Left kidney (tissue), 2 donors: Measurements from ENCODE around the gene CLDN7. TPM values are rescaled to one million over a fixed set of nuclear protein-coding genes. Genes with fewer than 3 reads are reported as not detected.

Experiments used
- DNase-seq: peaks from one replicate; pipeline ENCODE4 v3.0.0-alpha.2; 2013
- polyA plus RNA-seq: library from polyadenylated mRNA; unstranded; fragments of 120-200 nt; gene quantifications from one replicate; pipeline ENCODE4 v1.2.1, GENCODE V29; 2013; ENCODE audit not compliant: insufficient read length

The CLDN7 gene
- polyA plus RNA-seq, 1 donor: 36.6 TPM

DNA sequence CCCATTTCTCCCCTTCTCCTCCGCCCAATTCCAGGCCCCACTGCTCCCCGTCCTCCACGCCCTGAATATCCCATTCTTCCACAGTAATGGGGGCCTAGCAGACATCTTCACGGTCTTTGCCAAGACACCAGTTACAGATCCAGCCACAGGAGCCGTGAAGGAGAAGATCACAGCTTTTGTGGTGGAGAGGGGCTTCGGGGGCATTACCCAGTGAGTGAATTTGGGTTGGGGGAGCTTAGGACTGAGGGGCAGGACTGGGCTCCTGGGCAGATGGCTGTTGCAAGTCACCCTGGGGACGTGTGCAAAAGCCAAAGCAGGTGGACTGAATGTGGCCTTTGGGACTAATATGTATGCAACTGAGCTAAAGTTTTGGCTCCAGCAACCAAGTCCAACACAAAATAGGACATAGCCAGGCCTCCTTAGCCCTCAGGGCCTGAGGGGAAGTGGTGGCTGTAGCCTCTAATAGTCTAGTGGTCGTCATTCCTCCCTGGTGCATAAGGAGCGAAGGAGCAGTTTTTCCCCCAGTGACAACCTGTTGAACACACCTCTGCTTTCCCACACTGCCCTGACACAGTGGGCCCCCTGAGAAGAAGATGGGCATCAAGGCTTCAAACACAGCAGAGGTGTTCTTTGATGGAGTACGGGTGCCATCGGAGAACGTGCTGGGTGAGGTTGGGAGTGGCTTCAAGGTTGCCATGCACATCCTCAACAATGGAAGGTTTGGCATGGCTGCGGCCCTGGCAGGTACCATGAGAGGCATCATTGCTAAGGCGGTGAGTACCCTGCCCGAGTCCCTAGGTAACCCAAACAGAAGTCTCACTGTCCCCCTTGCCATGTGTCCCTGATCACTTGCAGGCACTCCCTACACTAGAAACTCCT is 39.9 kb downstream of the CLDN7 start:
- DNase-seq: no peak

DNA sequence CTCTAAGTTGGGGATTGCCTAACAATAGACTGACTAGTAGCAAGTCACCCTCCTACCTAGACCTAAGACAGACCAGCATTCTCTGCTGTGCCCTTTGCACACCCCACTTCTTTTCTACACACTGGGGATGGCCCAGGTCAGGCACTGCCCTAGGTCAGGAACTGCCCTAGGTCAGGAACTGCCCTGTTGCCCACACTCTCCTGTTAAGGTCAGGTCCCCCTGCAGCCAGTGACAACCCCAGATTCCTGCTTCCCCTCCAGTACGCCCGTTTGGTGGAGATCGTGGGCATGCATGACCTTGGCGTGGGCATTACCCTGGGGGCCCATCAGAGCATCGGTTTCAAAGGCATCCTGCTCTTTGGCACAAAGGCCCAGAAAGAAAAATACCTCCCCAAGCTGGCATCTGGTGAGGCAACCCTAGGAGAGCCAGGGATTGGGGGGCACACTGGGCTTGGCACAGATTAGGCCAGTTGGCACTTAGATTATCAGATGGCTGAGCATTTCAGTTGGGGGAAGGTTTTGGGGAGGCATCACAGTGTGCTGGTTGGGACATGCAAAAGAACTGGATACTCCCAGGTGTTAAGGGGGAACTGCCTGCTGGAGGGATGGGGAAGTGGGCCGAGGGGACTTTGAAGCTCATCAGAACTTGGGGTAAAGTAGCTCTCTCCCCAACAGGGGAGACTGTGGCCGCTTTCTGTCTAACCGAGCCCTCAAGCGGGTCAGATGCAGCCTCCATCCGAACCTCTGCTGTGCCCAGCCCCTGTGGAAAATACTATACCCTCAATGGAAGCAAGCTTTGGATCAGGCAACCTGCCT is 40.8 kb downstream of the CLDN7 start:
- DNase-seq: no peak

- DNase-seq: no peak
Observed at GRCh38 chr17:7220593-7221277, 41.5 kb downstream of the CLDN7 start.

GRCh38 chr17:7219812-7220592 is 42.3 kb downstream of the CLDN7 start, which contains the start of the genes ACADVL and DLG4:
TSS of gene ACADVL (plus strand) at chr17:7219938. CDS start at chr17:7219985, 47 bp downstream.
TSS of gene DLG4 (minus strand) at chr17:7219836.
- peak; percentile 83 for DNase-seq

DNA sequence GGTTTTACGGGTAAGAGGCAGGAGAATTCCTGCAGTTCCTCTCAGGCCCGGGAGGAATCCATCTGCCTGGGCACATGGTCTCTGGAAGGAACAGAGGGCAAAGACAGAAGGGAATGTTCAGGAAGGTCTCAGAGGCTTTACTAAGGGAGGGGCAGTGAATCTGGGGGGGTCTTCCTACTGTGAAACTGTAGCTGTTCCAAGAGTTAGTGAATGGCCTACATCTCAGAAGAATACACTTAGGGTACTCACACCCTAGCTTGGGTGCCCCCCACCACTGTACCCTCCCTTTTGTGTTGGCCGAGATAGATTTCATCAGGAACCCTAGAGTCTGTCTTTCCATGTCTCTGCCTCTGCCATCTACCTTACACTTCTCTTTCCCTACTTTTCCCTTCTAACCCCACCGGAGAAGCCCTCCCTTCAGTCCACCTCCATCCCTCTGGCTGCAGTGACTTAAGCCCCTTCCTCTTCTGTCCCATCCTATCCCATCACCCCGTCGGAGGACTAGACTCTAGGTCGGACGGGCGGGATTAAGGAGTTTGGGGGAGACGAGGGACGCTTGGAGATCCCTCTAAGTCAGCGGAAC is 43.0 kb downstream of the CLDN7 start:
- DNase-seq: no peak

- no peak for DNase-seq
Observed at GRCh38 chr17:7218758-7219157, 43.5 kb downstream of the CLDN7 start.

GRCh38 chr17:7218166-7218565 is 44.1 kb downstream of the CLDN7 start:
- no peak for DNase-seq

- peak; percentile 85 for DNase-seq
Observed at GRCh38 chr17:7217113-7217987, 44.9 kb downstream of the CLDN7 start.

- DNase-seq: no peak
Observed at GRCh38 chr17:7216242-7217112, 45.8 kb downstream of the CLDN7 start.

DNA sequence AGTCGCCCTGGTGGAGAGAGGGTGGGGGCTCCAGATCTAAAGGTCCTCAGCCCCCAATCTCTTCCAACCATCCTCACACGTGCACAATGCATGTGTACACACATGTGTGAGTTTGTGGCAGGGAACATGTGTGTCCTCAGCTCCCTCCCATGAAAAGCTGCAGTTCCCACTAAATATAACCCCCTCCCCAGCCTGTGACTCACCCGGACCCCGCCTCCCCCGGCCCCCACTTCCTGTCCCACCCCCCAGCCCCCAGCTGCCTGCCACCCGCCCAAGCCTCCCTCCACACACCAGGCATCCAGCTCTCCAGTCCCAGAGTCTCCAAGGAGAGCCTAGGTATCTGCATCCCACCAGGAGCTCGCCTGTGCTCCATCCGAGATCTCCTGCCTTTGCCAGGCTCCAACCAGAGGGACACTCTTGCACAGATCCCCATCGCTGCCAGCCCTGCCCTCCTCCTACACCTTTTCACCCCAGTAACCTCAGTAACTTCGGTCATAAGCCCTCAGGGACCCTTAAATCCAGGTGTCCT is 46.6 kb downstream of the CLDN7 start:
- no peak for DNase-seq

- DNase-seq: no peak
Observed at GRCh38 chr17:7215136-7215638, 47.1 kb downstream of the CLDN7 start.

GRCh38 chr17:7214300-7215135 is 47.8 kb downstream of the CLDN7 start:
- DNase-seq: peak; percentile 98

- peak; percentile 96 for DNase-seq
Observed at GRCh38 chr17:7213895-7214299, 48.4 kb downstream of the CLDN7 start.

DNA sequence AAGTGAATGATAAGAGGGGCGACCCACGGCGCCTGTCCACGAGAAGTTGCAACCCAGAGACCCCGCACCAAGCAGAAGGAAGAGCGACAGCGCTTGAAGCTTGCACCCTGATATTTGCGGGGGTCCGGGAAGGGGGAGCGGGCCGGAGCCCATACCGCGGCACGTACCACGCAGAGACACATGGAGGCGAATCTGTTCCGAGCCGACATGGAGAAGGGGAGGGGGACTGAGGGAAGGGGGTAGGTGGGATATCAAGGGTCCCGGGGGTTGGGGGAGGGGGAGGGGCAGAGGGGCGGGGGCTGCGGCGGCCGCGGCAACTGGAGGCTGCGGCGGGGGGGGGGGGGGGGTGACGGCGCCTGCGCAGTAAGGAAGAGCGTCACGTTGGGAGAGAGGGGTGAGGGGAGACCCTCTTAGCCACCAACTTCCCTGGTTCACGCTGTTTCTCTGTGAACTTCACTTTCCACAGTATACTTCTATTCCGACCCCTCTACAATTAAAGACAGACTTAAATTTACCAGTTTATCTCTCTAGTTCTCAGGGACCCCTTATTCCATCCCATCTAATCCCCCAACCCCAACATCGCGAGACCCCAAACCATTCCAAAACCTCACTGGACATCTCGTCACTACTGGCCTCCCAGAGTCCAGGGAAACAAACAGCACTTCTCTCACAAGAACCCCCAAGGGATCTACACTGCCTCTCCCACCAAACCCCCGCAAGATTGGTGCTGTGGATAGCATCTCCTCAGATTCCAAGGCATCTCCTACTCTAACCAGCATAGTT is 50.6 kb downstream of the CLDN7 start:
- DNase-seq: no peak
